Calu3 (cell line): ENCODE measurements around the gene CRYBG1. TPM values are rescaled to one million over a fixed set of nuclear protein-coding genes. Genes with fewer than 3 reads are reported as not detected.

ENCODE experiments used
- BruUV-seq: library from RNA; stranded (reverse); fragments of 400-500 nt; replicated peaks from 2 replicates; lab custom pipeline; 2021; lab: Mats Ljungman, UMichigan
- CTCF ChIA-PET: fragments of 300-600 bp; sonication (Branson Sonifier 250); formaldehyde crosslinking; loops from one replicate; lab custom pipeline; 2022; ENCODE audit warnings: antibody characterized with exemption; lab: Charles Lee
- DNase-seq: peaks from one replicate; pipeline ENCODE4 v3.0.0; 2022
- H3K27ac Mint-ChIP-seq: one replicate; pipeline ENCODE4 v1.8.0; 2022; ENCODE audit warnings: mixed read lengths; ENCODE audit not compliant: unreplicated experiment
- H3K27me3 Mint-ChIP-seq: one replicate; pipeline ENCODE4 v1.8.0; 2022; ENCODE audit warnings: mixed read lengths; ENCODE audit not compliant: unreplicated experiment
- H3K36me3 Mint-ChIP-seq: one replicate; pipeline ENCODE4 v1.8.0; 2022; ENCODE audit warnings: mild to moderate bottlenecking, moderate library complexity, mixed read lengths; ENCODE audit not compliant: insufficient read depth, unreplicated experiment
- H3K4me1 Mint-ChIP-seq: one replicate; pipeline ENCODE4 v1.8.0; 2022; ENCODE audit warnings: mild to moderate bottlenecking, low read depth, mixed read lengths; ENCODE audit not compliant: unreplicated experiment
- H3K4me3 Mint-ChIP-seq: one replicate; pipeline ENCODE4 v1.8.0; 2022; ENCODE audit warnings: mild to moderate bottlenecking, low read depth, moderate library complexity, mixed read lengths; ENCODE audit not compliant: unreplicated experiment
- H3K9me3 Mint-ChIP-seq: one replicate; pipeline ENCODE4 v1.8.0; 2022; ENCODE audit warnings: low read depth, mixed read lengths; ENCODE audit not compliant: unreplicated experiment
- CTCF ChIP-seq: fragments of 200-600 bp; IDR thresholded peaks from one replicate; pipeline ENCODE4 v1.8.0; 2022; ENCODE audit warnings: antibody characterized with exemption; ENCODE audit not compliant: unreplicated experiment
- intact Hi-C: fragments of 100-400 bp; cut with micrococcal nuclease; formaldehyde crosslinking; loops from one replicate; pipeline ENCODE4 v1.10.0; 2022; ENCODE audit not compliant: unreplicated experiment
- total RNA-seq: library from RNA; stranded (reverse); gene quantifications from 2 replicates; pipeline ENCODE4 v1.2.3, GENCODE V29; 2022

Gene CRYBG1
- total RNA-seq, 1 experiment from 2014 or later, result 40.7 TPM

- no peak for TF ChIP-seq CTCF
- H3K4me1 Mint-ChIP-seq, result no peaks in the 10 kb centered on the region
- no peaks in the 10 kb centered on the region for H3K27me3 Mint-ChIP-seq
- intact Hi-C loops, result no loop called here
- CTCF ChIA-PET, result no interaction called here
- BruUV-seq, result no TSS peak
- no peaks in the 10 kb centered on the region for H3K9me3 Mint-ChIP-seq
- H3K4me3 Mint-ChIP-seq, result no peak overlapping the region
- H3K36me3 Mint-ChIP-seq, result no peaks in the 10 kb centered on the region
- no peak overlapping the region for H3K27ac Mint-ChIP-seq
- DNase-seq, result no peak
Measured at GRCh38 chr6:106468935-106469334, 108.4 kb downstream of the CRYBG1 start.

GRCh38 chr6:106469882-106470281 lies 109.4 kb downstream of the CRYBG1 start:
- intact Hi-C loops, result no loop called here
- H3K9me3 Mint-ChIP-seq, result no peaks in the 10 kb centered on the region
- DNase-seq, result no peak
- BruUV-seq, result no TSS peak
- CTCF ChIA-PET, result no interaction called here
- no peak overlapping the region for H3K27ac Mint-ChIP-seq
- H3K27me3 Mint-ChIP-seq, result no peaks in the 10 kb centered on the region
- no peak for TF ChIP-seq CTCF
- H3K4me1 Mint-ChIP-seq, result no peaks in the 10 kb centered on the region
- H3K4me3 Mint-ChIP-seq, result no peak overlapping the region
- no peaks in the 10 kb centered on the region for H3K36me3 Mint-ChIP-seq

- Mint-ChIP-seq H3K4me1 (no peaks in the 10 kb centered on the region), H3K9me3 (no peaks in the 10 kb centered on the region), H3K36me3 (no peaks in the 10 kb centered on the region), H3K4me3 (no peak overlapping the region), H3K27ac (no peak overlapping the region), H3K27me3 (no peaks in the 10 kb centered on the region)
- intact Hi-C loops, result no loop called here
- no TSS peak for BruUV-seq
- no peak for TF ChIP-seq CTCF
- CTCF ChIA-PET, result no interaction called here
- DNase-seq, result no peak
Measured at GRCh38 chr6:106470316-106470715, 109.8 kb downstream of the CRYBG1 start.

GRCh38 chr6:106470811-106471210 lies 110.3 kb downstream of the CRYBG1 start:
- Mint-ChIP-seq H3K27ac (no peak overlapping the region), H3K4me3 (no peak overlapping the region), H3K36me3 (no peaks in the 10 kb centered on the region), H3K27me3 (no peaks in the 10 kb centered on the region), H3K9me3 (no peaks in the 10 kb centered on the region), H3K4me1 (no peaks in the 10 kb centered on the region)
- CTCF ChIA-PET, result no interaction called here
- BruUV-seq, result no TSS peak
- intact Hi-C loops, result no loop called here
- no peak for DNase-seq
- no peak for TF ChIP-seq CTCF
